Fibroblast of pulmonary artery (primary cell): ENCODE measurements around the gene ROS1.

Experiments used
- DNase-seq: peaks from one replicate; pipeline ENCODE4 v3.0.0-alpha.2; 2010; ENCODE audit warnings: low read depth
- H3K4me3 ChIP-seq: replicated peaks from 2 replicates; pipeline ENCODE4 v1.5.1; 2011; ENCODE audit warnings: low read depth, mild to moderate bottlenecking, control low read depth, low read length, moderate library complexity
- CTCF ChIP-seq: IDR thresholded peaks from 2 replicates; pipeline ENCODE4 v1.5.1; 2011; ENCODE audit warnings: mild to moderate bottlenecking, control low read depth, low read length, inconsistent platforms; ENCODE audit errors: missing control alignments

Gene ROS1

GRCh38 chr6:117344444-117345291 is 81.1 kb downstream of the ROS1 start:
- no peak for DNase-seq
- no peak for TF ChIP-seq CTCF
- H3K4me3 ChIP-seq, result no peak overlapping the region

GRCh38 chr6:117338567-117338966 is 87.2 kb downstream of the ROS1 start:
- TF ChIP-seq CTCF, result no peak
- DNase-seq, result no peak
- H3K4me3 ChIP-seq, result no peak overlapping the region

GRCh38 chr6:117329926-117330325 is 95.8 kb downstream of the ROS1 start:
- no peak for DNase-seq
- H3K4me3 ChIP-seq, result no peak overlapping the region
- no peak for TF ChIP-seq CTCF

GRCh38 chr6:117328500-117328899 is 97.2 kb downstream of the ROS1 start:
- no peak for DNase-seq
- no peak overlapping the region for H3K4me3 ChIP-seq
- TF ChIP-seq CTCF, result no peak

- TF ChIP-seq CTCF, result no peak
These were observed 97.7 kb downstream of the ROS1 start for GRCh38 chr6:117328005-117328389.

GRCh38 chr6:117327149-117328004 is 98.4 kb downstream of the ROS1 start:
- DNase-seq, result no peak
- no peak for TF ChIP-seq CTCF
- no peak overlapping the region for H3K4me3 ChIP-seq

More at GRCh38 chr6:117328005-117328389, 97.7 kb downstream of the ROS1 start:
- no peak for DNase-seq
- H3K4me3 ChIP-seq, result no peak overlapping the region
